Trophoblast cell (in vitro differentiated cells and primary cell): ENCODE measurements around the gene MYH14.
A peak's percentile ranks its signal among the peaks of the same experiment; 100 is the strongest.

ENCODE experiments used
- DNase-seq, 2 donors: peaks; one replicate each; pipeline ENCODE4 v3.0.0-alpha.2; 2016
- H2AFZ ChIP-seq: 2 replicates; pipeline ENCODE4 v1.6.1; 2013; ENCODE audit warnings: low read length, moderate library complexity, mild to moderate bottlenecking; ENCODE audit not compliant: insufficient read depth, poor library complexity
- H2AK5ac ChIP-seq: 2 replicates; pipeline ENCODE4 v1.6.1; 2013; ENCODE audit warnings: mild to moderate bottlenecking, low read length
- H2BK120ac ChIP-seq: 2 replicates; pipeline ENCODE4 v1.6.1; 2013; ENCODE audit warnings: low read length, mild to moderate bottlenecking, moderate library complexity; ENCODE audit not compliant: insufficient read depth, poor library complexity
- H2BK12ac ChIP-seq: 2 replicates; pipeline ENCODE4 v1.6.1; 2013; ENCODE audit warnings: mild to moderate bottlenecking, low read length, moderate library complexity
- H2BK5ac ChIP-seq: 2 replicates; pipeline ENCODE4 v1.6.1; 2013; ENCODE audit warnings: low read length, low read depth, moderate library complexity, mild to moderate bottlenecking; ENCODE audit not compliant: poor library complexity
- H3K14ac ChIP-seq: 2 replicates; pipeline ENCODE4 v1.6.1; 2013; ENCODE audit warnings: mild to moderate bottlenecking, low read length
- H3K18ac ChIP-seq: 2 replicates; pipeline ENCODE4 v1.6.1; 2013; ENCODE audit warnings: mild to moderate bottlenecking, low read length
- H3K23ac ChIP-seq: 2 replicates; pipeline ENCODE4 v1.6.1; 2013; ENCODE audit warnings: low read length
- H3K27ac ChIP-seq: 2 replicates; pipeline ENCODE4 v1.5.1; 2013; ENCODE audit warnings: low read depth, mild to moderate bottlenecking, inconsistent platforms, low read length, moderate library complexity
- H3K27me3 ChIP-seq: 2 replicates; pipeline ENCODE4 v1.6.1; 2013; ENCODE audit warnings: inconsistent platforms, mild to moderate bottlenecking, low read length, moderate library complexity; ENCODE audit not compliant: insufficient read depth
- H3K36me3 ChIP-seq, 2 experiments: 1 replicate in 1 of 2; 2 replicates in 1 of 2; pipeline ENCODE4 v1.6.1; 2013; ENCODE audit warnings: low read length in 2 of 2, mild to moderate bottlenecking in 2 of 2, moderate library complexity in 1 of 2; ENCODE audit not compliant: insufficient read depth in 2 of 2, control insufficient read depth in 1 of 2
- H3K4ac ChIP-seq: 2 replicates; pipeline ENCODE4 v1.6.1; 2013; ENCODE audit warnings: low read depth, mild to moderate bottlenecking, low read length, moderate library complexity
- H3K4me1 ChIP-seq, 2 experiments: 1 replicate in 1 of 2; 2 replicates in 1 of 2; pipeline ENCODE4 v1.6.1; 2013; ENCODE audit warnings: low read length in 2 of 2, mild to moderate bottlenecking in 2 of 2, moderate library complexity in 1 of 2; ENCODE audit not compliant: insufficient read depth in 2 of 2, control insufficient read depth in 1 of 2
- H3K4me2 ChIP-seq: 2 replicates; pipeline ENCODE4 v1.6.1; 2013; ENCODE audit warnings: inconsistent platforms, mild to moderate bottlenecking, low read length, moderate library complexity
- H3K4me3 ChIP-seq: 2 replicates; pipeline ENCODE4 v1.5.1; 2013; ENCODE audit warnings: mild to moderate bottlenecking, low read depth, low read length, inconsistent platforms
- H3K79me1 ChIP-seq: one replicate; pipeline ENCODE4 v1.6.1; 2013; ENCODE audit warnings: low read length
- H3K79me2 ChIP-seq: 2 replicates; pipeline ENCODE4 v1.6.1; 2013; ENCODE audit warnings: low read length, mild to moderate bottlenecking; ENCODE audit not compliant: control insufficient read depth, insufficient read depth, poor library complexity
- H3K9ac ChIP-seq: 2 replicates; pipeline ENCODE4 v1.6.1; 2013; ENCODE audit warnings: mild to moderate bottlenecking, low read length
- H3K9me3 ChIP-seq: 2 replicates; pipeline ENCODE4 v1.6.1; 2013; ENCODE audit warnings: low read depth, mild to moderate bottlenecking, control low read depth, inconsistent platforms, low read length; ENCODE audit not compliant: insufficient read depth
- H4K12ac ChIP-seq: 2 replicates; pipeline ENCODE4 v1.6.1; 2013; ENCODE audit warnings: low read depth, mild to moderate bottlenecking, low read length, moderate library complexity
- H4K8ac ChIP-seq: 2 replicates; pipeline ENCODE4 v1.6.1; 2013; ENCODE audit warnings: low read depth, mild to moderate bottlenecking, low read length, moderate library complexity
- H4K91ac ChIP-seq: one replicate; pipeline ENCODE4 v1.6.1; 2013; ENCODE audit warnings: low read depth, mild to moderate bottlenecking, low read length, moderate library complexity
- WGBS: extraction: QIAGEN DNeasy Blood & Tissue Kit; methylation state at CpG from one replicate; pipeline ENCODE4 v1.1.7; 2013; ENCODE audit warnings: missing lambda C conversion rate; ENCODE audit not compliant: insufficient read length, insufficient coverage; ENCODE audit errors: extremely low coverage; 5-methylcytosine and 5-hydroxymethylcytosine counted together

The MYH14 gene

GRCh38 chr19:50266896-50267295 is 63.5 kb downstream of the MYH14 start:
- no peak overlapping the region for H3K18ac ChIP-seq
- no peak overlapping the region for H3K9ac ChIP-seq
- no peak overlapping the region for H4K12ac ChIP-seq
- H2BK12ac ChIP-seq = no peak overlapping the region
- H2BK5ac ChIP-seq = no peak overlapping the region
- H3K4me2 ChIP-seq = no peak overlapping the region
- H3K9me3 ChIP-seq = peaks cover 5% of the 10 kb centered on the region
- H3K27ac ChIP-seq = no peak overlapping the region
- H3K14ac ChIP-seq = no peak overlapping the region
- no peak overlapping the region for H3K23ac ChIP-seq
- H2AFZ ChIP-seq = no peak overlapping the region
- H2BK120ac ChIP-seq = no peak overlapping the region
- no CpG with 5 or more reads among the region's 20 CpGs for WGBS
- H3K4ac ChIP-seq = no peak overlapping the region
- DNase-seq = peak in 1 of 2 donors; percentile 2
- no peaks in the 10 kb centered on the region for H3K79me1 ChIP-seq
- H3K36me3 ChIP-seq = peaks cover 4 to 14% of the 10 kb centered on the region in 2 experiments
- no peak overlapping the region for H4K91ac ChIP-seq
- no peak overlapping the region for H4K8ac ChIP-seq
- H3K4me3 ChIP-seq = no peak overlapping the region
- H3K79me2 ChIP-seq = no peaks in the 10 kb centered on the region
- no peaks in the 10 kb centered on the region for H3K4me1 ChIP-seq
- no peaks in the 10 kb centered on the region for H3K27me3 ChIP-seq
- no peak overlapping the region for H2AK5ac ChIP-seq

DNA sequence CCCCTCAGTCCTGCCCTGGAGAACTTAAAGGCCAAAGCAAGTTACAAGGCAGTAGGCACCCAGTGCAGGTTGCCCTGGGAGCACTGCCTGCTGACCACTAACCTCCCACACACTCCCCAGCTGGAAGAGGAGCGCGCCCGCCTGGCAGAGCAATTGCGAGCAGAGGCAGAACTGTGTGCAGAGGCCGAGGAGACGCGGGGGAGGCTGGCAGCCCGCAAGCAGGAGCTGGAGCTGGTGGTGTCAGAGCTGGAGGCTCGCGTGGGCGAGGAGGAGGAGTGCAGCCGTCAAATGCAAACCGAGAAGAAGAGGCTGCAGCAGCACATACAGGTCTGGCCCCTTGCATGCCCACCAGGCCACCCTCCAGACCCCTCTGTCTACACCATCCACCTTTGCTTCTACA is 64.6 kb downstream of the MYH14 start:
- Histone ChIP-seq H3K14ac (no peak overlapping the region), H2BK12ac (no peak overlapping the region), H3K79me2 (no peaks in the 10 kb centered on the region), H4K12ac (no peak overlapping the region), H3K27ac (no peak overlapping the region), H4K8ac (no peak overlapping the region), H3K4ac (no peak overlapping the region), H3K9ac (no peak overlapping the region), H2AFZ (no peak overlapping the region), H4K91ac (no peak overlapping the region), H2AK5ac (no peak overlapping the region), H3K4me3 (peak overlapping the region; percentile 23), H3K79me1 (no peaks in the 10 kb centered on the region), H3K18ac (no peak overlapping the region), H3K4me2 (no peak overlapping the region), H3K27me3 (no peaks in the 10 kb centered on the region), H3K4me1 (no peaks in the 10 kb centered on the region), H3K23ac (no peak overlapping the region), H3K9me3 (peaks cover 5% of the 10 kb centered on the region), H3K36me3 (peaks cover 4 to 14% of the 10 kb centered on the region in 2 experiments), H2BK120ac (no peak overlapping the region), H2BK5ac (no peak overlapping the region)
- whole genome bisulfite sequencing = no CpG with 5 or more reads among the region's 13 CpGs
- DNase-seq = no peak

DNA sequence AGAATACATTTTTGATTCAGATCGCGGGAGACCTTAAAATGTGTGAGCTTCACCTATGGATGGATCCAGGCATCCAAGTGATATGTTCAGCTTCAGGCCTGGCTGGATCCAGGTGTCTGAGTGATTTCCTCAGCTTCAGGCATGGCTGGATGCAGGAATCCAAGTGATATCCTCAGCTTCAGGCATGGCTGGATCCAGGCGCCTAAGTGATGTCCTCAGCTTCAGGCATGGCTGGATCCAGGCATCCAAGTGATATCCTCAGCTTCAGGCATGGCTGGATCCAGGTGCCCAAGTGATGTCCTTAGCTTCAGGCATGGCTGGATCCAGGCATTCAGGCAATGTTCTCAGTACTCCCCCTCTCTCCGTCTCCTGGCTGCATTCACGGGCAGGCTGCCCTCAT is 65.1 kb downstream of the MYH14 start:
- Histone ChIP-seq H3K9ac (no peak overlapping the region), H2AFZ (no peak overlapping the region), H3K18ac (no peak overlapping the region), H4K91ac (no peak overlapping the region), H3K4me3 (no peak overlapping the region), H2BK12ac (no peak overlapping the region), H3K36me3 (peaks cover 4 to 14% of the 10 kb centered on the region in 2 experiments), H3K14ac (no peak overlapping the region), H3K9me3 (peaks cover 5% of the 10 kb centered on the region), H4K8ac (no peak overlapping the region), H3K27ac (no peak overlapping the region), H3K4me1 (no peaks in the 10 kb centered on the region), H2BK120ac (no peak overlapping the region), H3K79me1 (no peaks in the 10 kb centered on the region), H3K4ac (no peak overlapping the region), H4K12ac (no peak overlapping the region), H3K27me3 (no peaks in the 10 kb centered on the region), H2BK5ac (no peak overlapping the region), H3K4me2 (no peak overlapping the region), H2AK5ac (no peak overlapping the region), H3K23ac (no peak overlapping the region), H3K79me2 (no peaks in the 10 kb centered on the region)
- no peak for DNase-seq
- no CpG with 5 or more reads among the region's 5 CpGs for WGBS

DNA sequence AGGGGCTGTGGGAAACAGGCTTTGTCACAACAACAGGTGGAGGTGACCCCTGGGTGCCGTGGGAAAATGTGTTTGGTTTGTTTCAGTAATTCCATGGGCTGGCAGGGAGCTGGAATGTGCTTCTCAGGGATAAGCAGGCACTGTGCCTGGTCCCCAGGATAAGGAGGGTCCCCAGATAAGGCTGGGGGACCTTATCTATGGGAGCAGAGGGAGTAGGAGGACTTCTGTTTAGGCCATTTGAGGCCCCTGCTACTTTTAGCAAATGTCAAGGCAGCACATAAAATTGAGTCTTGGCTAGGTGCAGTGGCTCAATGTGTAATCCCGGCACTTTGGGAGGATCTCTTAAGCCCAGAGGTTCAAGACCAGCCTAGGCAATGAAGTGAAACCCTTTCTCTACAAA is 66.2 kb downstream of the MYH14 start:
- peaks cover 4 to 14% of the 10 kb centered on the region in 2 experiments for H3K36me3 ChIP-seq

More for the DNA sequence above, 66.2 kb downstream of the MYH14 start:
- no peak overlapping the region for H4K91ac ChIP-seq
- no peaks in the 10 kb centered on the region for H3K79me2 ChIP-seq
- H3K79me1 ChIP-seq = no peaks in the 10 kb centered on the region
- H3K4me3 ChIP-seq = peak overlapping the region; percentile 34
- H3K27ac ChIP-seq = no peak overlapping the region
- H3K4ac ChIP-seq = no peak overlapping the region
- no CpG with 5 or more reads among the region's 2 CpGs for WGBS
- H4K8ac ChIP-seq = no peak overlapping the region
- no peak overlapping the region for H3K9ac ChIP-seq
- H2AK5ac ChIP-seq = no peak overlapping the region
- no peak overlapping the region for H4K12ac ChIP-seq
- H3K18ac ChIP-seq = no peak overlapping the region
- H3K27me3 ChIP-seq = no peaks in the 10 kb centered on the region
- no peak overlapping the region for H2BK120ac ChIP-seq
- no peak overlapping the region for H2AFZ ChIP-seq
- H3K9me3 ChIP-seq = peaks cover 5% of the 10 kb centered on the region
- no peak overlapping the region for H3K14ac ChIP-seq
- no peak overlapping the region for H2BK5ac ChIP-seq
- no peak overlapping the region for H3K4me2 ChIP-seq
- H3K23ac ChIP-seq = no peak overlapping the region
- no peaks in the 10 kb centered on the region for H3K4me1 ChIP-seq
- no peak overlapping the region for H2BK12ac ChIP-seq
- no peak for DNase-seq
